H1 (cell line): ENCODE results near the gene BPIFB6. TPM values are rescaled to one million over a fixed set of nuclear protein-coding genes. Genes with fewer than 3 reads are reported as not detected.

ENCODE experiments used
- CTCF ChIA-PET: fragments of 300-600 bp; sonication (Branson Sonifier 250); formaldehyde crosslinking; loops from one replicate; lab custom pipeline; 2021; ENCODE audit not compliant: partially characterized antibody; lab: Charles Lee
- POLR2A ChIA-PET: fragments of 300-600 bp; sonication (Branson Sonifier 250); formaldehyde crosslinking; loops from one replicate; lab custom pipeline; 2021; ENCODE audit warnings: inconsistent platforms; ENCODE audit not compliant: partially characterized antibody; lab: Charles Lee
- DNase-seq, 2 experiments: peaks; one replicate each; pipeline versions ENCODE4 v3.0.0 to v3.0.0-alpha.2; 2010 to 2022; ENCODE audit warnings: low spot score in 2 of 2, low read depth in 1 of 2, mixed read lengths in 1 of 2
- FAIRE-seq: peaks from 2 replicates; lab custom pipeline; 2011; peaks lifted over from hg19 to GRCh38; lab: Jason Lieb, UNC
- H2AFZ ChIP-seq: 2 replicates; pipeline ENCODE4 v1.8.1; 2012; ENCODE audit warnings: low read length, inconsistent platforms
- H2AK5ac ChIP-seq: 2 replicates; pipeline ENCODE4 v1.6.1; 2013; ENCODE audit warnings: low read depth, low read length
- H2BK120ac ChIP-seq: replicated peaks from 2 replicates; pipeline ENCODE3; 2013; ENCODE audit warnings: low read depth, low read length, inconsistent platforms
- H2BK12ac ChIP-seq: 2 replicates; pipeline ENCODE4 v1.6.1; 2013; ENCODE audit warnings: low read depth, low read length
- H2BK15ac ChIP-seq: 2 replicates; pipeline ENCODE4 v1.6.1; 2013; ENCODE audit warnings: low read length
- H2BK20ac ChIP-seq: 2 replicates; pipeline ENCODE4 v1.6.1; 2013; ENCODE audit warnings: low read length
- H2BK5ac ChIP-seq: 2 replicates; pipeline ENCODE4 v1.6.1; 2013; ENCODE audit warnings: low read depth, low read length
- H3K14ac ChIP-seq: 2 replicates; pipeline ENCODE4 v1.6.1; 2013; ENCODE audit warnings: inconsistent platforms; ENCODE audit not compliant: insufficient read length
- H3K18ac ChIP-seq: 2 replicates; pipeline ENCODE4 v1.6.1; 2013; ENCODE audit warnings: low read length; ENCODE audit errors: extremely low read depth
- H3K23ac ChIP-seq: 2 replicates; pipeline ENCODE4 v1.6.1; 2013; ENCODE audit warnings: inconsistent platforms; ENCODE audit not compliant: insufficient read length
- H3K23me2 ChIP-seq: 2 replicates; pipeline ENCODE4 v1.6.1; 2013; ENCODE audit warnings: low read depth, low read length
- H3K27ac ChIP-seq: 2 replicates; pipeline ENCODE4 v1.6.1; 2011; ENCODE audit warnings: low read depth, low read length, inconsistent platforms
- H3K27me3 ChIP-seq, 4 experiments: replicated peaks in 1 of 4; 1 replicate in 1 of 4; 2 replicates in 3 of 4; pipeline versions ENCODE4 v1.6.1 to v1.8.1; 2011 to 2013; ENCODE audit warnings: low read length in 3 of 4, mild to moderate bottlenecking in 3 of 4, inconsistent platforms in 2 of 4, mixed read lengths in 2 of 4, moderate library complexity in 1 of 4; ENCODE audit not compliant: control insufficient read depth in 3 of 4, insufficient read depth in 3 of 4; ENCODE audit errors: extremely low read depth in 1 of 4
- H3K36me3 ChIP-seq, 4 experiments: 2 replicates each; pipeline versions ENCODE4 v1.6.1 to v1.8.1; 2011 to 2013; ENCODE audit warnings: mild to moderate bottlenecking in 4 of 4, low read length in 3 of 4, moderate library complexity in 2 of 4, control low read depth in 1 of 4, inconsistent platforms in 1 of 4; ENCODE audit not compliant: insufficient read depth in 4 of 4, control insufficient read depth in 2 of 4
- H3K4ac ChIP-seq: replicated peaks from 2 replicates; pipeline ENCODE3; 2013; ENCODE audit warnings: low read length, low read depth, mixed read lengths, inconsistent platforms; ENCODE audit not compliant: insufficient read length
- H3K4me1 ChIP-seq, 4 experiments: replicated peaks in 1 of 4; 1 replicate in 1 of 4; 2 replicates in 3 of 4; pipeline versions ENCODE4 v1.6.1 to v1.8.1; 2011 to 2013; ENCODE audit warnings: low read length in 3 of 4, inconsistent platforms in 2 of 4, mixed read lengths in 1 of 4; ENCODE audit not compliant: insufficient read depth in 4 of 4, control insufficient read depth in 3 of 4
- H3K4me2 ChIP-seq, 2 experiments: 2 replicates each; pipeline versions ENCODE4 v1.6.1 to v1.8.1; 2011 to 2013; ENCODE audit warnings: low read depth in 2 of 2, low read length in 2 of 2, control low read depth in 1 of 2, inconsistent platforms in 1 of 2, mild to moderate bottlenecking in 1 of 2; ENCODE audit not compliant: insufficient read depth in 1 of 2
- H3K4me3 ChIP-seq, 4 experiments: fragments of 200-600, 300-600 bp in 1 of 4; sonication (generic), shearing (Covaris generic), sonication (Bioruptor Twin) in 1 of 4; 2 replicates each; pipeline versions ENCODE4 v1.5.1 to v1.8.1; 2011 to 2016; ENCODE audit warnings: low read length in 4 of 4, low read depth in 3 of 4, control low read depth in 2 of 4, inconsistent platforms in 2 of 4, mild to moderate bottlenecking in 2 of 4, mixed read lengths in 1 of 4, moderate library complexity in 1 of 4; ENCODE audit not compliant: insufficient read depth in 2 of 4; ENCODE audit errors: extremely low read depth in 1 of 4
- H3K56ac ChIP-seq: replicated peaks from 2 replicates; pipeline ENCODE3; 2013; ENCODE audit warnings: low read depth, mild to moderate bottlenecking, mixed read lengths, low read length, inconsistent platforms; ENCODE audit not compliant: insufficient read length
- H3K79me1 ChIP-seq: 2 replicates; pipeline ENCODE4 v1.6.1; 2013; ENCODE audit warnings: low read depth, low read length, control low read depth
- H3K79me2 ChIP-seq, 2 experiments: 2 replicates each; pipeline versions ENCODE4 v1.6.1 to v1.8.1; 2012 to 2013; ENCODE audit warnings: low read length in 2 of 2, mild to moderate bottlenecking in 2 of 2, inconsistent platforms in 1 of 2; ENCODE audit not compliant: insufficient read depth in 2 of 2, control insufficient read depth in 1 of 2
- H3K9ac ChIP-seq, 4 experiments: replicated peaks in 1 of 4; 1 replicate in 1 of 4; 2 replicates in 3 of 4; pipeline versions ENCODE4 v1.6.1 to v1.8.1; 2011 to 2013; ENCODE audit warnings: low read depth in 3 of 4, low read length in 3 of 4, control low read depth in 2 of 4, mild to moderate bottlenecking in 2 of 4, moderate library complexity in 2 of 4, inconsistent platforms in 1 of 4; ENCODE audit errors: extremely low read depth in 1 of 4
- H3K9me3 ChIP-seq, 2 experiments: 2 replicates each; pipeline versions ENCODE4 v1.6.1 to v1.8.1; 2012 to 2013; ENCODE audit warnings: mild to moderate bottlenecking in 2 of 2, moderate library complexity in 2 of 2, control low read depth in 1 of 2, inconsistent platforms in 1 of 2, low read depth in 1 of 2, low read length in 1 of 2, mixed read lengths in 1 of 2; ENCODE audit not compliant: insufficient read depth in 2 of 2
- H4K20me1 ChIP-seq, 2 experiments: replicated peaks in 1 of 2; 2 replicates each; pipeline versions ENCODE3 to v1.8.1; 2011 to 2013; ENCODE audit warnings: inconsistent platforms in 2 of 2, low read length in 2 of 2, mild to moderate bottlenecking in 1 of 2; ENCODE audit not compliant: insufficient read depth in 2 of 2, control insufficient read depth in 1 of 2
- H4K5ac ChIP-seq: 2 replicates; pipeline ENCODE4 v1.6.1; 2013; ENCODE audit warnings: low read length, low read depth, mixed read lengths, inconsistent platforms; ENCODE audit not compliant: insufficient read length
- H4K8ac ChIP-seq: 2 replicates; pipeline ENCODE4 v1.8.0; 2013; ENCODE audit warnings: mild to moderate bottlenecking, moderate library complexity, low read length, inconsistent platforms; ENCODE audit not compliant: insufficient read depth; ENCODE audit errors: extremely low read depth
- H4K91ac ChIP-seq: replicated peaks from 2 replicates; pipeline ENCODE3; 2013; ENCODE audit warnings: low read length, mixed read lengths, inconsistent platforms; ENCODE audit not compliant: insufficient read length
- EP300 ChIP-seq, 2 experiments: IDR thresholded peaks; 1 replicate in 1 of 2; 2 replicates in 1 of 2; pipeline ENCODE4 v1.6.1; 2011 to 2012; ENCODE audit warnings: low read depth in 2 of 2, low read length in 2 of 2, mild to moderate bottlenecking in 2 of 2, borderline replicate concordance in 1 of 2, inconsistent platforms in 1 of 2, moderate library complexity in 1 of 2
- FOSL1 ChIP-seq: IDR thresholded peaks from 2 replicates; pipeline ENCODE4 v1.6.1; 2011; ENCODE audit warnings: mild to moderate bottlenecking, low read depth, low read length, moderate library complexity; ENCODE audit not compliant: insufficient read depth
- JUND ChIP-seq: IDR thresholded peaks from 2 replicates; pipeline ENCODE4 v1.6.1; 2011; ENCODE audit warnings: mild to moderate bottlenecking, improper control_type of control experiment, low read length
- KDM5A ChIP-seq: fragments of 200-600 bp; IDR thresholded peaks from 2 replicates; pipeline ENCODE4 v1.7.1; 2012; ENCODE audit warnings: mild to moderate bottlenecking, low read length, inconsistent platforms, mixed read lengths
- PHF8 ChIP-seq: fragments of 200-600 bp; sonication (generic); conservative IDR thresholded peaks from 2 replicates; pipeline ENCODE4 v1.7.1; 2012; ENCODE audit warnings: low read depth, mild to moderate bottlenecking, inconsistent platforms, low read length, moderate library complexity
- SIRT6 ChIP-seq: IDR thresholded peaks from one replicate; pipeline ENCODE4 v1.7.1; 2012; ENCODE audit warnings: low read length, inconsistent platforms
- SIX5 ChIP-seq: IDR thresholded peaks from 2 replicates; pipeline ENCODE4 v1.6.1; 2011; ENCODE audit warnings: mild to moderate bottlenecking, low read depth, low read length
- TBP ChIP-seq: IDR thresholded peaks from 2 replicates; pipeline ENCODE4 v1.6.1; 2011; ENCODE audit warnings: low read depth, low read length, improper control_type of control experiment
- TCF12 ChIP-seq: IDR thresholded peaks from 2 replicates; pipeline ENCODE4 v1.6.1; 2011; ENCODE audit warnings: low read depth, mild to moderate bottlenecking, low read length
- WGBS, 2 experiments: shearing (Covaris generic) in 1 of 2; methylation state at CpG; one replicate each; pipeline versions ENCODE4 v1.1.6 to v1.1.7; 2013 to 2015; ENCODE audit warnings: low lambda C conversion rate in 2 of 2, mixed read lengths in 2 of 2, inconsistent platforms in 1 of 2, low coverage in 1 of 2, missing lambda C conversion rate in 1 of 2; ENCODE audit not compliant: insufficient replicate concordance in 2 of 2, insufficient coverage in 1 of 2, insufficient read length in 1 of 2; ENCODE audit errors: extremely low coverage in 1 of 2, missing lambda C conversion rate in 1 of 2; 5-methylcytosine and 5-hydroxymethylcytosine counted together
- polyA plus RNA-seq, 7 experiments: library from polyadenylated mRNA; depleted of rRNA in 3 of 7; stranded (reverse) in 5 of 7; unstranded in 2 of 7; fragments of >200 nt in 5 of 7; fragments of 200-250 nt in 2 of 7; gene quantifications; 1 replicate in 5 of 7; 2 replicates in 1 of 7; 4 replicates in 1 of 7; pipeline versions ENCODE4 v1.2.1 to v1.2.3, GENCODE V29; 2011 to 2013; ENCODE audit warnings: missing spikeins in 2 of 7, mixed read lengths in 2 of 7
- total RNA-seq: library from RNA; stranded (reverse); fragmentation: NEBNext Ultra II Directional; extraction: Animal tissue kit (Norgen Biotek cat#: 25700); gene quantifications from 2 replicates; pipeline ENCODE4 v1.2.1, GENCODE V29; 2021
- TF ChIP-seq, protein P1 (sequence below), 3 experiments: IDR thresholded peaks; 1 replicate in 2 of 3; 2 replicates in 1 of 3; pipeline versions ENCODE4 v1.5.1 to v1.6.1; 2011; ENCODE audit warnings: low read length in 3 of 3, mild to moderate bottlenecking in 3 of 3, inconsistent platforms in 2 of 3, low read depth in 1 of 3, moderate library complexity in 1 of 3; ENCODE audit not compliant: insufficient read depth in 1 of 3; ENCODE audit errors: control extremely low read depth in 1 of 3

Gene BPIFB6
- total and polyA plus RNA-seq, 2 of the 8 experiments (the other 6 are each of a cell fraction or from before 2014, with no cell fraction given): not detected

DNA sequence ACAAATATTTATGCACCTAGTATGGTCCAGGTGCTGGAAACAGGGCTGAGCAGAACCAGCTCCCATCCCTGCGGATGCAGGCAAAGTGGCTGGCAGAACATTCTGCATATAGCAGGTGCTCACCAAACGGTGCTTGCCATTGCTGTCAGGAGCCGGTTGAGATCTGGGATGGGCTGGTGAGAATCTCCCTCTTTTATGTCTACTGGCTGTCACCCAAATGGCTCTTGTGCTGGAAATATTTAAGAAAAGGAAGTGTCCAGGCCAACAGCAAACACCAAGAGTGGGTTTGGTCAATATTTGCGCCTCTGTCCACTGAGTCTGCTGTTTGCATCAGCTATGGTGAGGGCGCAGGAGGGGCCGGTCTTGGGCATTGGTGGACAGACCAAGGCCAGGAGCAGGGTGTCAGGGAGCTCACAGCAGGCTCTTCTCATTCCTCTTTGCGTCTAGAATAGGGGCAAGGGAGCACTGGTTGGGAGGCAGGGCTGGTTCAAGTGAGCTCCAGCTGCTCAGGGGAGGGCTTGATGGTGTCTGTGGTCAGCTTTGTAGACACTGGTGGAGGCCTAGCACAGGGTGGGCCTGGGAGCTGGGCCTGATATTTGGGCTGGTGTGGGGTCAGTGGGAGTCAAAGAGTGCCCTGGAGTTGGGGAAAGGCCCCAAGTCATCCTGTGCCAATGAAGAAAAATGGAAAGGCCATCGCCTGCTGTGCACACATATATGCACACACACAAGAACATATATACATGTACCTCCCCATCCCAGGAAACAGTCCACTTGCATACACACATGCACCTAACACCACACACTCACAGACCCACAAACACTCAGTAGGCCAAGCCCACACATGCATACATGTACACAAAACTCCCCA is 25.3 kb upstream of the BPIFB6 start:
- H4K8ac ChIP-seq: no peak overlapping the region
- H4K91ac ChIP-seq: no peak overlapping the region
- DNase-seq: no peak
- H4K20me1 ChIP-seq: no peaks in the 10 kb centered on the region
- CTCF ChIA-PET: interaction anchor here (0.7 to 9.1 kb wide), 15 partner anchors 11 to 258 kb away, joined by 3 to 86 read pairs (median 5); no protein-coding TSS in a partner anchor
- H3K14ac ChIP-seq: no peak overlapping the region
- FAIRE-seq: no peak
- no peaks in the 10 kb centered on the region for H3K23me2 ChIP-seq
- no peak overlapping the region for H3K4me3 ChIP-seq
- H2BK5ac ChIP-seq: no peak overlapping the region
- no peak overlapping the region for H3K4me2 ChIP-seq
- H3K9ac ChIP-seq: no peak overlapping the region
- H3K36me3 ChIP-seq: no peaks in the 10 kb centered on the region
- no peaks in the 10 kb centered on the region; a peak in 2 of 7 replicates for H3K4me1 ChIP-seq
- H3K9me3 ChIP-seq: 0 out of 4 replicates have a peak, but pooled peaks cover 0 to 2% of the 10 kb centered on the region in 2 experiments
- no peak overlapping the region for H3K27ac ChIP-seq
- H2BK20ac ChIP-seq: no peak overlapping the region; the same call in 1 of the 2 replicates
- POLR2A ChIA-PET: no interaction called here
- no peak overlapping the region for H2BK120ac ChIP-seq
- 87% methylated on average over 8 of the region's 8 CpGs; no CpG with 5 or more reads in 1 of the 2 experiments for WGBS, 2 experiments
- no peak overlapping the region for H3K4ac ChIP-seq
- H3K23ac ChIP-seq: no peak overlapping the region
- no peak overlapping the region for H2AK5ac ChIP-seq
- H2BK15ac ChIP-seq: no peak overlapping the region
- H3K79me2 ChIP-seq: no peaks in the 10 kb centered on the region
- H4K5ac ChIP-seq: no peak overlapping the region
- H3K18ac ChIP-seq: no peak overlapping the region
- no peak overlapping the region for H3K56ac ChIP-seq
- H3K79me1 ChIP-seq: no peaks in the 10 kb centered on the region
- H2AFZ ChIP-seq: no peak overlapping the region
- no peaks in the 10 kb centered on the region for H3K27me3 ChIP-seq
- no peak overlapping the region for H2BK12ac ChIP-seq
- TF ChIP-seq, protein P1, sequence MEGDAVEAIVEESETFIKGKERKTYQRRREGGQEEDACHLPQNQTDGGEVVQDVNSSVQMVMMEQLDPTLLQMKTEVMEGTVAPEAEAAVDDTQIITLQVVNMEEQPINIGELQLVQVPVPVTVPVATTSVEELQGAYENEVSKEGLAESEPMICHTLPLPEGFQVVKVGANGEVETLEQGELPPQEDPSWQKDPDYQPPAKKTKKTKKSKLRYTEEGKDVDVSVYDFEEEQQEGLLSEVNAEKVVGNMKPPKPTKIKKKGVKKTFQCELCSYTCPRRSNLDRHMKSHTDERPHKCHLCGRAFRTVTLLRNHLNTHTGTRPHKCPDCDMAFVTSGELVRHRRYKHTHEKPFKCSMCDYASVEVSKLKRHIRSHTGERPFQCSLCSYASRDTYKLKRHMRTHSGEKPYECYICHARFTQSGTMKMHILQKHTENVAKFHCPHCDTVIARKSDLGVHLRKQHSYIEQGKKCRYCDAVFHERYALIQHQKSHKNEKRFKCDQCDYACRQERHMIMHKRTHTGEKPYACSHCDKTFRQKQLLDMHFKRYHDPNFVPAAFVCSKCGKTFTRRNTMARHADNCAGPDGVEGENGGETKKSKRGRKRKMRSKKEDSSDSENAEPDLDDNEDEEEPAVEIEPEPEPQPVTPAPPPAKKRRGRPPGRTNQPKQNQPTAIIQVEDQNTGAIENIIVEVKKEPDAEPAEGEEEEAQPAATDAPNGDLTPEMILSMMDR (IDR thresholded peaks at IDR 0.05; ENCODE audit: control extremely low read depth in 1 of 3, insufficient read depth in 1 of 3, low read depth in 1 of 3, low read length in 3 of 3): no peak
- no peak for TF ChIP-seq TBP
- no peak for TF ChIP-seq EP300 (IDR thresholded peaks at IDR 0.05; ENCODE audit: borderline replicate concordance in 1 of 2, low read depth in 2 of 2, low read length in 2 of 2)
- no peak for TF ChIP-seq PHF8
- TF ChIP-seq JUND: no peak
- TF ChIP-seq TCF12: no peak
- TF ChIP-seq KDM5A: no peak
- TF ChIP-seq FOSL1: no peak
- no peak for TF ChIP-seq SIRT6
- no peak for TF ChIP-seq SIX5
